HG03460 (cell line): Measurements from ENCODE around the gene NFIX.

Experiments used
- ATAC-seq: cut with Tn5 transposase; IDR thresholded peaks from one replicate; pipeline ENCODE4 v1.9.1; 2021; ENCODE audit not compliant: unreplicated experiment

Gene NFIX

GRCh38 chr19:13006431-13007281, 11.4 kb downstream of the NFIX start:
- ATAC-seq: no peak

GRCh38 chr19:13007292-13008045, 12.2 kb downstream of the NFIX start:
- ATAC-seq: no peak

GRCh38 chr19:13008926-13009787, 13.9 kb downstream of the NFIX start:
- no peak for ATAC-seq

GRCh38 chr19:13010038-13010991, 15.0 kb downstream of the NFIX start:
- ATAC-seq: no peak

- ATAC-seq: no peak
These were observed 15.8 kb downstream of the NFIX start for GRCh38 chr19:13010992-13011652.

GRCh38 chr19:13011653-13012389, 16.5 kb downstream of the NFIX start:
- ATAC-seq: no peak

GRCh38 chr19:13012390-13012689, 17.1 kb downstream of the NFIX start:
- no peak for ATAC-seq

GRCh38 chr19:13012690-13013608, 17.7 kb downstream of the NFIX start:
- ATAC-seq: no peak

- no peak for ATAC-seq
These were observed 18.4 kb downstream of the NFIX start for GRCh38 chr19:13013649-13014048.

GRCh38 chr19:13014101-13014920, 19.0 kb downstream of the NFIX start:
- no peak for ATAC-seq

- no peak for ATAC-seq
These were observed 19.6 kb downstream of the NFIX start for GRCh38 chr19:13014921-13015280.

- ATAC-seq: no peak
These were observed 20.3 kb downstream of the NFIX start for GRCh38 chr19:13015361-13016223.

GRCh38 chr19:13016245-13016627, 21.0 kb downstream of the NFIX start:
- ATAC-seq: no peak

- no peak for ATAC-seq
These were observed 21.5 kb downstream of the NFIX start for GRCh38 chr19:13016628-13017305.

- no peak for ATAC-seq
These were observed 22.2 kb downstream of the NFIX start for GRCh38 chr19:13017306-13018034.
